WERI-Rb-1 (cell line): ENCODE data around the gene RHBDF1.

Experiments
- DNase-seq: peaks from one replicate; pipeline ENCODE4 v3.0.0-alpha.2; 2020
- H3K27ac ChIP-seq: fragments of 250-450 bp; sonication (Bioruptor Pico); 2 replicates; pipeline ENCODE4 v1.5.1; 2020; ENCODE audit warnings: mild to moderate bottlenecking, moderate library complexity
- H3K27me3 ChIP-seq: fragments of 250-450 bp; sonication (Bioruptor Pico); 2 replicates; pipeline ENCODE4 v1.5.1; 2021; ENCODE audit warnings: mild to moderate bottlenecking, low read depth, moderate library complexity; ENCODE audit not compliant: insufficient read depth, severe bottlenecking
- H3K36me3 ChIP-seq: fragments of 250-450 bp; sonication (Bioruptor Pico); 2 replicates; pipeline ENCODE4 v1.5.1; 2020; ENCODE audit warnings: mild to moderate bottlenecking, moderate library complexity
- H3K4me3 ChIP-seq: 2 replicates; pipeline ENCODE4 v1.5.1; 2011; ENCODE audit warnings: low read depth, mild to moderate bottlenecking, control low read depth, low read length
- H3K9me3 ChIP-seq: fragments of 250-450 bp; sonication (Bioruptor Pico); 2 replicates; pipeline ENCODE4 v1.5.1; 2021; ENCODE audit warnings: mild to moderate bottlenecking, moderate library complexity; ENCODE audit not compliant: severe bottlenecking
- CTCF ChIP-seq: IDR thresholded peaks from 2 replicates; pipeline ENCODE4 v1.5.1; 2011; ENCODE audit warnings: low read depth, mild to moderate bottlenecking, control low read depth, inconsistent platforms, low read length

RHBDF1 gene

GRCh38 chr16:105521-105920, 33.1 kb upstream of the RHBDF1 start:
- no peak for DNase-seq
- Histone ChIP-seq H3K9me3 (no peaks in the 10 kb centered on the region), H3K27ac (no peak overlapping the region), H3K4me3 (no peak overlapping the region), H3K36me3 (peaks cover 18% of the 10 kb centered on the region), H3K27me3 (no peaks in the 10 kb centered on the region)
- no peak for TF ChIP-seq CTCF

GRCh38 chr16:104928-105327, 32.5 kb upstream of the RHBDF1 start:
- H3K27me3 ChIP-seq = no peaks in the 10 kb centered on the region
- no peak overlapping the region for H3K27ac ChIP-seq
- H3K4me3 ChIP-seq = no peak overlapping the region
- H3K9me3 ChIP-seq = no peaks in the 10 kb centered on the region
- peaks cover 15% of the 10 kb centered on the region for H3K36me3 ChIP-seq
- DNase-seq = no peak
- TF ChIP-seq CTCF = no peak

GRCh38 chr16:104355-104754, 31.9 kb upstream of the RHBDF1 start:
- no peaks in the 10 kb centered on the region for H3K9me3 ChIP-seq
- no peaks in the 10 kb centered on the region for H3K27me3 ChIP-seq
- H3K27ac ChIP-seq = no peak overlapping the region
- peaks cover 9% of the 10 kb centered on the region for H3K36me3 ChIP-seq
- H3K4me3 ChIP-seq = no peak overlapping the region
- no peak for DNase-seq
- TF ChIP-seq CTCF = no peak

GRCh38 chr16:102060-102855, 29.8 kb upstream of the RHBDF1 start:
- DNase-seq = no peak
- Histone ChIP-seq H3K36me3 (peaks cover 15% of the 10 kb centered on the region), H3K27ac (no peak overlapping the region), H3K27me3 (no peaks in the 10 kb centered on the region), H3K4me3 (no peak overlapping the region), H3K9me3 (no peaks in the 10 kb centered on the region)
- TF ChIP-seq CTCF = no peak

- H3K27ac ChIP-seq = no peak overlapping the region
- H3K27me3 ChIP-seq = no peaks in the 10 kb centered on the region
- H3K9me3 ChIP-seq = no peaks in the 10 kb centered on the region
- no peak overlapping the region for H3K4me3 ChIP-seq
- no peak for TF ChIP-seq CTCF
- peaks cover 11% of the 10 kb centered on the region; the same call in 1 of the 2 replicates for H3K36me3 ChIP-seq
- DNase-seq = no peak
Observed at GRCh38 chr16:101586-101985, 29.2 kb upstream of the RHBDF1 start.

- Histone ChIP-seq H3K4me3 (no peak overlapping the region), H3K36me3 (peaks cover 11% of the 10 kb centered on the region; the same call in 1 of the 2 replicates), H3K9me3 (no peaks in the 10 kb centered on the region), H3K27me3 (no peaks in the 10 kb centered on the region), H3K27ac (no peak overlapping the region)
- no peak for DNase-seq
- TF ChIP-seq CTCF = no peak
Observed at GRCh38 chr16:100989-101388, 28.6 kb upstream of the RHBDF1 start.
